Subcutaneous abdominal adipose tissue (tissue), 5 donors: Measurements from ENCODE around the gene ADCY1.
"Not testable (repeated sequence)": the region's sequence is repeated elsewhere in the genome, so short reads cannot be mapped to it uniquely, and the experiment has no call there.

Source experiments
- H3K27ac ChIP-seq: one replicate; pipeline ENCODE4 v1.7.0; 2013; ENCODE audit warnings: low read depth, mild to moderate bottlenecking, inconsistent platforms, low read length, moderate library complexity
- H3K27me3 ChIP-seq, 5 donors: one replicate each; pipeline ENCODE4 v1.7.0; 2013; ENCODE audit warnings: low read length in 5 of 5, inconsistent platforms in 1 of 5; ENCODE audit not compliant: control insufficient read depth in 5 of 5, insufficient read depth in 4 of 5
- H3K36me3 ChIP-seq, 5 donors: one replicate each; pipeline ENCODE4 v1.7.0; 2013; ENCODE audit warnings: low read length in 5 of 5; ENCODE audit not compliant: control insufficient read depth in 5 of 5, insufficient read depth in 5 of 5
- H3K4me1 ChIP-seq, 5 donors: one replicate each; pipeline ENCODE4 v1.7.0; 2013; ENCODE audit warnings: low read length in 5 of 5, mild to moderate bottlenecking in 3 of 5, moderate library complexity in 1 of 5; ENCODE audit not compliant: control insufficient read depth in 5 of 5, insufficient read depth in 5 of 5
- H3K4me3 ChIP-seq, 5 donors: one replicate each; pipeline ENCODE4 v1.7.0; 2013; ENCODE audit warnings: low read length in 5 of 5, low read depth in 1 of 5
- H3K9ac ChIP-seq, 5 donors: one replicate each; pipeline ENCODE4 v1.7.0; 2013; ENCODE audit warnings: low read length in 5 of 5, mild to moderate bottlenecking in 4 of 5, moderate library complexity in 3 of 5
- H3K9me3 ChIP-seq, 5 donors: one replicate each; pipeline ENCODE4 v1.7.0; 2013; ENCODE audit warnings: low read length in 5 of 5; ENCODE audit not compliant: control insufficient read depth in 5 of 5
- donor health status: healthy.
- donor health status: healthy.
- donor health status: healthy.
- donor health status: healthy.
- donor health status: healthy.

The ADCY1 gene

DNA sequence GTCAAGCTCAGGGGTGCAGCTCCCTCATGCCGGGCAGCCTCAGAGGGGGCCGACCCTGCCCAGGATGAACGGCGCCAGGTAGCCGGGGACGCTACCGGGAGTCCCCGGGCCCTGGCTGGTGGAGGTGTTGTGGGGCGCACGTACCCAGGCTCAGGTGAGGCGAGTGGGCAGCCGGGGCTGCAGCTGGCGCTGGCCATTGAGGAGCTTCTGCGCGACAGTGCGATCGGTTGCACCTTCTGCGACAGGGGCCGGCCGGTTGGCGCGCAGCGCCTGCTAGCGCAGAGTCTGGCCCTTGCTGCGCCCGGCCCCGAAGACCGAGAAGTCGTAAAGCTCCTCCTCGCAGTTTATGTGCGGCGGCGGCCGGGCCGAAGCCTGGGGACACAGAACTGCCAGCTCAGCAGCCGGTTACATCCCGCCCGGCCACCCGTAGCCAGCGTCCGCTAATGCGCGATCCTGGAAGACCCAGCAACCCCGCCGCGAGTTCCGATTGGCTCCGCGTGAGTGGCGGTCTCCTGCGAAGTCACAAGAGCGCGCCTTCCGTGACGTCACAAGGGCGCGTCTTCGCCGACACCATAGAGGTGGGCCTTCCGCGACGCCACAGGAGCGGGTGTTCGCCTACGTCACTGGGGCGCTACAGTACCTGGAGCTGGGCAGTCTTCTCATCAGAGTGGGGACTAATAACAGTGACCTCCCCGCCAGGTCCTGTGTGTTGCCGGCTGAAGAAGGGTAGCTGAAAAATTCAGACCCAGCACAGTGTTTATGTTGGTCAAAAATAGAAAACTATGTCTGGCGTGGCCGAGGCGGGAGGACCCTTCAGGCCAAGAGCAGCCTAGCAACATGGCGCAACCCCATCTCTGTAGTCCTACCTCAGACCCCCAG lies 194.6 kb downstream of the ADCY1 start:
- Histone ChIP-seq H3K4me1 (peaks cover 0 to 13% (median 8%) of the 10 kb centered on the region in 5 donors), H3K27ac (peak overlapping the region; percentile 70), H3K9ac (peak overlapping the region in 4 of 5 donors; percentile 71 to 90 (median 78)), H3K4me3 (peak overlapping the region; percentile 72 to 85 (median 80))
- H3K36me3 ChIP-seq, H3K27me3 ChIP-seq, H3K9me3 ChIP-seq: not testable (repeated sequence)

DNA sequence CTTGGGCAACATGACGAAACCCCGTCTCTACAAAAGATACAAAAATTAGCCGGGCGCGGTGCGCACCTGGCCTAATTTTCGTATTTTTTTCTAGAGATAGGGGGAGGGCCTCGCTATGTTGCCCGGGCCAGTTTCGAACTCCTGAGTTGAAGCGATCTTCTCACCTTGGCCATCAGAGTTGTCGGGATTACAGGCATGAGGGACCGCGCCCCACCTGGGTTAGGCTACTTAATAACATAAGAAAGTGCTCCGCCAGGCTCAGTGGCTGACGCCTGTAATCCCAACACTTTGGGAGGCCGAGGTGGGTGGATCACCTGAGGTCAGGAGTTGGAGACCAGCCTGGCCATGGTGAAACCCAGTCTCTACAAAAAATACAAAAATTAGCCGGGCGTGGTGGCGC lies 195.5 kb downstream of the ADCY1 start:
- Histone ChIP-seq H3K4me3 (peak overlapping the region; percentile 72 to 85 (median 80)), H3K9ac (peak overlapping the region in 2 of 5 donors; percentile 60 to 90), H3K4me1 (peaks cover 0 to 13% (median 8%) of the 10 kb centered on the region in 5 donors)
- not testable (repeated sequence) for H3K9me3 ChIP-seq, H3K27ac ChIP-seq, H3K36me3 ChIP-seq, H3K27me3 ChIP-seq
